NCI-H1694 treated with DMSO at 0.1 percent for 48 hours (cell line): ENCODE data around the gene EDN2.

Source experiments
- DNase-seq: peaks from one replicate; lab custom pipeline; 2025; lab: John Stamatoyannopoulos, UW

EDN2 gene

GRCh38 chr1:41517062-41517438, 32.6 kb upstream of the EDN2 start:
- DNase-seq = no peak

GRCh38 chr1:41516168-41517061, 31.9 kb upstream of the EDN2 start:
- DNase-seq = peak; percentile 60

- no peak for DNase-seq
Observed at GRCh38 chr1:41515778-41516167, 31.3 kb upstream of the EDN2 start.

DNA sequence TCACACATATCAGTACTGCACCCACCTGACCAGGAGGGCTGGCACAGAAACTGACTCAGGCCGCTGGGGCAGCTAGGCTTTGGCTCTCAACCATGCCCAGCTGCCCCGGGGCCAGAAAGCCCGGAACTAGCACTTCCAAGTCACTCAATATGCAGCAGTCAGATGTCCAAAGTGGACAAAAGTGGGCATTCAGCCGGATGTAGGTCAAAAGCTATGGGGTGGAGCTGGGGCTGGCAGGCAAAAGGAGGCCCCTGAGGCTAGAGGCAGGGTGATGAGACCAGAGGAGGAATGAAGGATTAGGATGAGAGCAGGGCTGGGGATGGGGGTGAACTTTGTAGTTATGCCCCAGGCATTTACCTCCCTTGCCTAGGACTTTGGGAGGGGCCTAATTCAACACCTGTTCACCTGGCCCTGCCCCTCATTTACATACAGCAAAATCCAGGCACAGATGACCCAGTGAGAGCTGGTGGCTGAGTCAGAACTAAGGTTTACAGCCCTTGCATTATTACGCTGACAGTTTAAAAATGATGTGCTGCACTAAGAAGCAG, 30.7 kb upstream of the EDN2 start:
- DNase-seq = no peak

DNA sequence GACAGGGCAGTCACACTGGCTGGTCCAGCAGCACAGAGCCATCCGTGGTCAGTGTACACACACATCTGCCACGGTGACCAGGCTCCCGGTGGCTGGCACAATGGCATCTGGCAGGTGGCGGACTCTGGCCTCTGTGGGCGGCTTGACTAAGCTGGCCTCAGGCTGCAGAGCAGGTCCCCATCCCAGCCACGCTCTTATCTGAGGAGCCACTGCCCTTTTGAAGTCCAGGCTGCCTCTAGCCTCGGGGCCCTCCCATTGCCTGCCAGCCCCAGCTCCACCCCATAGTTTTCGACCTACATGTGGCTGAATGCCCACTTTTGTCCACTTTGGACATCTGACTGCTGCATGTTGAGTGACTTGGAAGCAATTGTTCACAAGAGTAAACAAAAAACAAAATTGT, 29.9 kb upstream of the EDN2 start:
- DNase-seq = no peak

DNA sequence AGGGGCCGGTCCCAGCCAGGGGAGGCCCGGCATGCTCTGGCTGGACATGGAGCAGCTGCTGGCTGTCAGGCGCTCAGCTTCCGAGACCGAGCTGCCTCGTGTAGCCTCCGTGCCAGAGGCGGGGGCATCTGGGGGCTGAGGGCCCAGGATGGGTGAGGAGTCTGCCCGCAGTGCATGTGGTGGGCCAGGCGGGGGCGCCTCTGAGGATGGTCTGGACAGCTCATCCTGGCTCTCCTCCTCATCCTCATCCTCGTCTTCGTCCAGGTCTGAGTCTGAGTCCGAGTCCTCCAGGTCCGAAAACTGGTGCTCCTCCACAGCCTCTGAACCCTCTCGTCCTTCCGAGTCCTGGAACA, 28.9 kb upstream of the EDN2 start:
- DNase-seq = no peak

DNA sequence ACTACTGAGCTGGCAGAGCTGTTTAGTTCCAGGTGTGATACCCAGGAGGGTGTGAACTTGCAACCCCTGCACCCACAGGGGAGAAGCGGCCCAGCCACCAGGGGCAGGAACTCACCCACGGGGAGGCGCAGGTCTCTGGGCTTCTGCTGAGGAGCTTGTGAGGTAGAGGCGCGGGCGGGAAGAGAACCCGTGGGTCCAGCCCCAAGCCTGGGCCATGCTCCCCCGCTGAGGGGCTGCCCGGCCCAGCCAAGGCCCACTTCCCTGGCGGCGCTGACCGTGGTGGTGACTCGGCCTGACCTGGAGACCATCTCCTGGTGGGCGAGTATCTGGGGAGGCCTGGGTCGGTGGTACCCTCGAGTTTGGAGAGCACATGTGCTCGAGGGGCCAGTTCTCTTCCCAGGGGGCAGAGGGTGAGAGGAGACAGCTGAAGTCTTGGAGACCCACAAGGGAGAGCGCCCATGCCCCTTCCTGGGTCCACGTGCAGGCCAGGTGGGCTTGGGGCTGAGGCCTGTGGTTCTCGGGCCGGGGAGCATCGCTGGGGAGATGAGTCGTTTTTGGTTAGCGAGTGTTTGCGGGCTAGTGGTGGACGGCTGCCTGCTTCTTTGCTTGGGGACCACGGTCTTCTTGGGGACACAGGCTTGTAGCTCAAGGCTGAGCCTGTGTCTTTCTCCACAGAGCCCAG, 28.4 kb upstream of the EDN2 start:
- DNase-seq = no peak

DNA sequence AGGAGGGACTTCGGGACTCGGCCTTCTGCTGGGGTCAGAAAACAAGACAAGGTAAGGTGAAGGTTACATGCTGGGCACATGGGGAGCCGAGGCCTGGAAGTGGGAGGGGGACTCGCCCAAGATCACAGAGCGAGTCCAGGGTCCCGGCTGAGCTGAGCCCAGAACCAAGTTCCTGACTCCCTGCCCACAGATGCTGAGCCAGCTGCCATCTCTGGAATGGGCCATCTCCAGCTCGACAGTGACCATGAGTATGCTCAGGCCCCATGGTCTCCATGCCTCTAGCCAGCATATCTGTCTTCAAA, 26.7 kb upstream of the EDN2 start:
- DNase-seq = no peak

DNA sequence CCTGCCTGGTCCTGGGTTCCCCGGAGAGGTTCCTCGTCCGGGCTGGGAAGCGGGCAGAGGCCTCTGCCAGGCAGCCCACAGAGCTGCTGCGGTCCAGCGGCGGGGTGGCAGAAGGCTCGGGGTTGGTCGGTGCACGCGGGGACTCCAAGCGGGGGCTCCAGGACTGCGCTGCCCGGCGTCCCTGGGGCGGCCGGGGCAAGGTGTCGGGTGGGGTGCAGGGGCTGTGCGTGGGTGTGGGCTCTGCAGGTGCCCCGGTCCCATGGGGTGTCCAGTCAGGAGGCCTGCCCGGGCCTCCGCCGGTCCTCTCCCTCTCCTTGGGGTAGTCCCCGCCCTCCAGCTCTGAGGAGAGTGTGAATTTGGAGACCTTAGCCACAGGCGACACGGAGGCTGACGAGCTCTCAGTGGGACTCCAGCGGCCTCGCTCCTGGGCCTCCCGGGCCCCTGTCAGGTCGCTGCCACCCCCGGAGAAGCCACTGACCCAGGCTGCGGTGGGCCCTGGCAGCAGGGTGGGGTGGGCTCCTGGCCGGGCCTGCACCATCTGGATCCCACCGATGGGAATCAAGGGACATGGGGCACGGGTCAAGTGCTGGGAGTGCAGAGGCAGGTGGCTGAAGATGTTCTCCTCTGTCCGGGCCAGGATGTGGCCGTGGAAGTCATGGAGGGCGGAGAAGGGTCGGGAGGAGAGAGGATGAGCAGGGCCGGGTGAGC, 26.2 kb upstream of the EDN2 start:
- no peak for DNase-seq

- no peak for DNase-seq
Observed at GRCh38 chr1:41509270-41509671, 24.8 kb upstream of the EDN2 start.

- DNase-seq = no peak
Observed at GRCh38 chr1:41508290-41508689, 23.8 kb upstream of the EDN2 start.

GRCh38 chr1:41507836-41508235, 23.4 kb upstream of the EDN2 start:
- DNase-seq = no peak

DNA sequence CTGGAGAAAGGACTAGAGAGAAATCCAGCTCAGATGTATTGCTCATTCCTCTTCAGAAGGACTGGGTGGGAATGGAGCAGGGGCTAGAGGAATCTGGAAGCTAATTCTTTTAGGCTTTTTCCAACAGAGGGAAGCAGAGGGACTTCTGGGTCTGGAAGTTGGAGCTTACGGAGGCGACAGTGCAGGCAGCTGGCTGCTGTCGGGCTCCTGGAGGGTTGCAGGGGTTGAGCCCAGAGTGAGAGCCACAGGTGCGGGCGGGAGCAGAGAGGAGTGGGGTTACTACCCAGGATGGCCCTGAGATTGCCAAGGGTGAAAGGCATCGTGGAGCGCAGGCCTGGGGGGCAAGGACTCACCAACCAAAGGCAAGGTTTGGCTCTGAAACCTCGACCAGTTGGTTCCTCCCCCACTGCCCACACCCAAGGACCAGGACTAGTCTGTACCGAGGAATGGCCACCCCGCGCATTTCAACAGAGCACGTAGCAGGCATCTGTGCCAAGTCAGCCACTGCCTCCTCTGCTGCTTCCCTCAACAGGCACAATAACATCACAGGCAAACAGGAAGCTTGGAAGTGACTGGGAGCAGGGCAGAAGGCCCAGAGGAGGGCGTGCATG, 22.7 kb upstream of the EDN2 start:
- DNase-seq = no peak

DNA sequence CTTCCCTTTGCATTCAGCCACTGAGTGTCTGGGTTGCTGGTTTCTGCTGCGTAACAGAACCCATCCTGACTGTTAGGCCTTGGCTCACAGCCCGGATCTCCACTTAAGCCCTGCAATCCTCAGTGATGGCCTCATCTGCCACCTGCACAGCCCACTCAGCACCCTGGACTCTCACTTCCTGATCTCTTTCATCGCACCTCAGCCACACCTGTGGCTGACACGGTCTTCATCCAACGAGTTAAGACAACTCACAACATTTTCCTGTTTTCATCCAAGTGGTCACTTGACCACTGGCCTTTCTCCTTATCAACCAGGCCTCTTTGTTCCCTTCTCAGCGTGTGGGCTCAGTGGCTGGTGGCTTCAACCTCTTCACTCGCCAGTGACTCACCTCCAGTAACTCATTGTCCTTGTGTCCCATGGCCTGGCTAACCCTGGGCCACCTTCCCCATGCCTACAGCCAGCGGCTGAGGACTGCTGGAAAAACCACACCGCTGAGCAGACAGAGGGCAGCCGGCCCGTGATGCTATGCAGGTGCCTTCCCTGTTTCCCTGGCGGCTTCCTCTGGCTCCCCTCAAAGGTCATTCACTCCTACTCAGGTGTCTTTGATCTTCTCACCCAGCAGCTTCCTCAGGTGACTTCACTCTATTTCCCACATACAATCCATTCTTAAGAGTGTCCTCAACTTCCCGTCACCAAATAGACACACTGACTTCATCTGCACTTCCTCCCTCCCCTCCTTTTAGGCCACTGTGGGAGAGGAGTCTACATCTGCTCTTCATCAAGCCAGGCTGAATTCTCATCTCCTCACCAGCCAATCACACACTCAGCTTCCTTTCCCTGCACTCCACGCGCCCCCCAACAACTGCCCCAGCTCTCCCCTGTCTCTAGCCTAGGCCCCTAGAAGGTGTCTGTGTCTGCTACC, 19.9 kb upstream of the EDN2 start:
- DNase-seq = no peak

DNA sequence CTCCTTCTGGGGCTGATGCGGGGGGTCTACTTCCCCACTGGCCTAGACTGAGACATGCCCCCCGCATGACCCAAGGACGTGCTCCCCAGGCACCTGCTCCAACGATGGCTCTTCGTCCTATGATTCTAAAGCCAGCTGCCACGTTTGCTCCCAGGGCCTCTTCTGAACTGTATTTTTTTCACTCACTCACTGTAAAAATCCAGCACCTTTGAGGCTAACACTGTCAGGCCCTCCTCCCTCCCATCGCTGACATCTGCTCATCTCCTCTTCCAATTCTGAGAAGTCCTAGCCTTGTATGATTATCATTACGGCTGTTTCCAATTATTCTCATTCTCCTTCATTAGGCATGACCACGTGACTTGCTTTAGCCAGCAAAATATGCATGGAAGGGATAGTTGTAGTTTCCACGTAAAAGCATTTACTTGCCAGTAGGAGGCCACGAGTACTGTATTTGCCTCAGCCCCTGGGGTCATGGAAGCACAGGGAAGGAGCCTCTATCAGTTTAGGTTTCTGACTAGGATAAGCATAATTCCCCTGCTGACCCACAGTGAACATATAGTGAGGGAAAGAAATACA, 19.1 kb upstream of the EDN2 start:
- no peak for DNase-seq

GRCh38 chr1:41502912-41503311, 18.4 kb upstream of the EDN2 start:
- DNase-seq = no peak

DNA sequence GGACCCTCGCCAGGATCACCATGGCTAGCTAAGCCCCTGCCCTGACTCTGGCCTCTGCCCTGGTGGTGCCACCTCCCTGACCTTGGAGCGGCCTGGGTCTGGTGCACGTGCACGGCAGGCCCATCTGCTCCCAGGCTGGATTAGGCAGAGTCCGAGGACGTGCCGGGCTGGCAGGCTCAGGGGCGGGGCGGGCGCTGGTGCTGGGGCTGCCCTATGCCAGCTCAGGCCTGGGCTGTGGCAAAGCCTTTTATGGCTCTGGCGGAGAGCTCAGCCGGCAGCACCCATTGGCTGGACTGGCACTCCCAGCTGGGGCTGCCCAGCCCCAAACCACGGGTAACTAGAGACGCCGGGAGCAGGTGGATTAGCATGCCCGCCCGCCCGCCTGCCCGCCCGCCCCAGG, 17.1 kb upstream of the EDN2 start:
- no peak for DNase-seq

- DNase-seq = no peak
Observed at GRCh38 chr1:41500781-41501518, 16.5 kb upstream of the EDN2 start.

DNA sequence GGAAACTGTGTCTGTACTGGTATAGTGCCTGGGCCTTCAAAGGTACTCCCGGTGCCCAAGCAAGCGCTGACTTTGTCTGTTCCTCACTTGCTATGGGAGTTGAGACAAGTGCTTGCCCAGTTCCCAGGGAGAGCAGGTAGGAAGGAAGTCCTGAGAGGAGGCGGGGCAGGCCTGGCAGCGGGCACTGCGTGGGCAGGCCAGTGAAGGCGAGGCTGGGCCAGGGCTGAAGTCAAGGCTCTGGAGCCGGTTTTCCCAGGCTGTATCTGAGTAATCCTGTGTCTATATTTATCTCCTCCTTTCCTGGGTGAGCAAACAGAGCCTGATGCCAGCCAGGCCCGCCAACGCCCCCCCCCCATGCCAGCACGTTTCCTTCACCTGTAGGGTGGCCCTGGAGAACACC, 15.9 kb upstream of the EDN2 start:
- DNase-seq = no peak

DNA sequence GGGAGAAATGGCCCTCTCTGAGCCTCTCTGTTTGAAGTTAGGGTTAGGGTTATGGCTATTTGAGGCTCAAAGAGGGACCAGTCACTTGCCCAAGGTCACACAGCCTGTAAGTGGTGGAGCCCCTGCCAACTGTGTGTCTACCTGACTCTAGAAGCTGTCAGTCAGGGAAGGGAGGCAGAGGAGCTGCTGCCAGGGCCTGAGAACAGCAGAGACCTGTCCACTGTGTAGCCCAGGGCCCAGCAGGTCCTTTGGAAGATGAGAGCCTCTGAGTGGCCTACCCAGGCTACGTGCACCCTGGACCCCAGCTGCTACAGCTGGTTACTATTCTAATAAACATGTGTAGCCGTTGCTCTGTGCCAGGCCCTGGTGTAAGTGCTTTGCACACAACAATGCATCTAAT, 15.1 kb upstream of the EDN2 start:
- DNase-seq = no peak
